WERI-Rb-1 (cell line): Measurements from ENCODE around the gene GHRL.

Source experiments
- DNase-seq: peaks from one replicate; pipeline ENCODE4 v3.0.0-alpha.2; 2020
- H3K27ac ChIP-seq: fragments of 250-450 bp; sonication (Bioruptor Pico); 2 replicates; pipeline ENCODE4 v1.5.1; 2020; ENCODE audit warnings: mild to moderate bottlenecking, moderate library complexity
- H3K27me3 ChIP-seq: fragments of 250-450 bp; sonication (Bioruptor Pico); 2 replicates; pipeline ENCODE4 v1.5.1; 2021; ENCODE audit warnings: mild to moderate bottlenecking, low read depth, moderate library complexity; ENCODE audit not compliant: insufficient read depth, severe bottlenecking
- H3K36me3 ChIP-seq: fragments of 250-450 bp; sonication (Bioruptor Pico); 2 replicates; pipeline ENCODE4 v1.5.1; 2020; ENCODE audit warnings: mild to moderate bottlenecking, moderate library complexity
- H3K4me3 ChIP-seq: 2 replicates; pipeline ENCODE4 v1.5.1; 2011; ENCODE audit warnings: low read depth, mild to moderate bottlenecking, control low read depth, low read length
- H3K9me3 ChIP-seq: fragments of 250-450 bp; sonication (Bioruptor Pico); 2 replicates; pipeline ENCODE4 v1.5.1; 2021; ENCODE audit warnings: mild to moderate bottlenecking, moderate library complexity; ENCODE audit not compliant: severe bottlenecking
- CTCF ChIP-seq: IDR thresholded peaks from 2 replicates; pipeline ENCODE4 v1.5.1; 2011; ENCODE audit warnings: low read depth, mild to moderate bottlenecking, control low read depth, inconsistent platforms, low read length

Gene GHRL

GRCh38 chr3:10262027-10262426, 30.7 kb downstream of the GHRL start:
- TF ChIP-seq CTCF = no peak
- no peak overlapping the region for H3K4me3 ChIP-seq
- DNase-seq = no peak
- no peaks in the 10 kb centered on the region for H3K9me3 ChIP-seq
- H3K27me3 ChIP-seq = no peaks in the 10 kb centered on the region
- H3K36me3 ChIP-seq = peaks cover 63% of the 10 kb centered on the region
- no peak overlapping the region; the same call in 1 of the 2 replicates for H3K27ac ChIP-seq

- Histone ChIP-seq H3K4me3 (no peak overlapping the region), H3K36me3 (peaks cover 68% of the 10 kb centered on the region), H3K9me3 (no peaks in the 10 kb centered on the region), H3K27me3 (no peaks in the 10 kb centered on the region), H3K27ac (no peak overlapping the region)
- no peak for DNase-seq
- TF ChIP-seq CTCF = no peak
Measured at GRCh38 chr3:10260211-10260701, 32.5 kb downstream of the GHRL start.

- no peak for DNase-seq
- TF ChIP-seq CTCF = no peak
- Histone ChIP-seq H3K9me3 (no peaks in the 10 kb centered on the region), H3K27me3 (no peaks in the 10 kb centered on the region), H3K36me3 (peaks cover 70% of the 10 kb centered on the region), H3K27ac (no peak overlapping the region), H3K4me3 (no peak overlapping the region)
Measured at GRCh38 chr3:10259798-10260197, 32.9 kb downstream of the GHRL start.

- Histone ChIP-seq H3K27me3 (no peaks in the 10 kb centered on the region), H3K36me3 (peaks cover 72% of the 10 kb centered on the region), H3K9me3 (no peaks in the 10 kb centered on the region), H3K4me3 (no peak overlapping the region), H3K27ac (no peak overlapping the region)
- no peak for TF ChIP-seq CTCF
- no peak for DNase-seq
Measured at GRCh38 chr3:10259036-10259435, 33.7 kb downstream of the GHRL start.

GRCh38 chr3:10255835-10256234, 36.9 kb downstream of the GHRL start:
- Histone ChIP-seq H3K27me3 (no peaks in the 10 kb centered on the region), H3K36me3 (peaks cover 69% of the 10 kb centered on the region), H3K9me3 (no peaks in the 10 kb centered on the region), H3K4me3 (no peak overlapping the region), H3K27ac (no peak overlapping the region)
- no peak for TF ChIP-seq CTCF
- DNase-seq = no peak

GRCh38 chr3:10253731-10254130, 39.0 kb downstream of the GHRL start:
- Histone ChIP-seq H3K9me3 (no peaks in the 10 kb centered on the region), H3K36me3 (peaks cover 62% of the 10 kb centered on the region), H3K4me3 (no peak overlapping the region), H3K27me3 (no peaks in the 10 kb centered on the region), H3K27ac (no peak overlapping the region)
- no peak for DNase-seq
- TF ChIP-seq CTCF = no peak
